GM10847 (cell line): ENCODE data around the gene PCDHGA3.
"Not testable (repeated sequence)": the region's sequence is repeated elsewhere in the genome, so short reads cannot be mapped to it uniquely, and the experiment has no call there.

Experiments
- POLR2A ChIP-seq: IDR thresholded peaks from 2 replicates; pipeline ENCODE4 v1.6.1; 2011; ENCODE audit not compliant: insufficient read length; ENCODE audit errors: extremely low read depth

PCDHGA3 gene

DNA sequence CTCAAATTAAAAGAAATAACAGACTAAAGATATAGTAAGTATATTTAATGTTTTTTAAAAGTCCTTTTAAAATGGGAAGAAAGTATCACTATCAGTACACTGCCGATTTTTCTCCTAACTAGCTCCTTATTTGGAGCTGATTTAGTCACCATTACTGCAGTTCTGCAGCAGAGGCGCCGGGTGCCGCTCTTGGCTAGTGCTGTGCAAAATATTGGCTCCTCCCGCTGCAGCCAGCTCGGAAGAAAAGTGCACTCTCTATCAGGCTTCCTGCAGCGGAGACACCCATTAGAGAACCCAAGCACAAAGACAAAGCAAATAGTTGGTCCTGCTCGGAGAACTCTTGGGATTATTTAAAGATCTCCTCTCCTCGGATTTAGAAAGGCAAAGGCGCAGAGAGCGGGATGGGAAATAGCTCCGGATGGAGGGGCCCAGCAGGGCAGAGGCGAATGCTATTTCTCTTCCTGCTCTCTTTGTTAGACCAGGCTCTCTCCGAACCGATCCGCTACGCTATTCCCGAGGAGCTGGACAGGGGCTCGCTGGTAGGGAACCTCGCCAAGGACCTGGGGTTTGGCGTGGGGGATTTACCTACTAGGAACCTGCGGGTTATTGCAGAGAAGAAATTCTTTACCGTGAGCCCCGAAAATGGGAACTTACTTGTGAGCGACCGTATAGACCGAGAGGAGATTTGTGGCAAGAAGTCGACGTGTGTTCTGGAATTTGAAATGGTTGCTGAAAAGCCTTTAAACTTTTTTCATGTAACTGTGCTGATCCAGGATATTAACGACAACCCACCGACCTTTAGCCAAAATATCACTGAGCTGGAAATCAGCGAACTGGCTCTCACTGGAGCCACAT is 26.6 kb downstream of the PCDHGA3 start, which contains the start of gene PCDHGB3:
TSS of gene PCDHGB3 (plus strand) at position 249 of the 855 bp plus-strand sequence. CDS start at position 402, 153 bp downstream.
- TF ChIP-seq POLR2A = no peak

DNA sequence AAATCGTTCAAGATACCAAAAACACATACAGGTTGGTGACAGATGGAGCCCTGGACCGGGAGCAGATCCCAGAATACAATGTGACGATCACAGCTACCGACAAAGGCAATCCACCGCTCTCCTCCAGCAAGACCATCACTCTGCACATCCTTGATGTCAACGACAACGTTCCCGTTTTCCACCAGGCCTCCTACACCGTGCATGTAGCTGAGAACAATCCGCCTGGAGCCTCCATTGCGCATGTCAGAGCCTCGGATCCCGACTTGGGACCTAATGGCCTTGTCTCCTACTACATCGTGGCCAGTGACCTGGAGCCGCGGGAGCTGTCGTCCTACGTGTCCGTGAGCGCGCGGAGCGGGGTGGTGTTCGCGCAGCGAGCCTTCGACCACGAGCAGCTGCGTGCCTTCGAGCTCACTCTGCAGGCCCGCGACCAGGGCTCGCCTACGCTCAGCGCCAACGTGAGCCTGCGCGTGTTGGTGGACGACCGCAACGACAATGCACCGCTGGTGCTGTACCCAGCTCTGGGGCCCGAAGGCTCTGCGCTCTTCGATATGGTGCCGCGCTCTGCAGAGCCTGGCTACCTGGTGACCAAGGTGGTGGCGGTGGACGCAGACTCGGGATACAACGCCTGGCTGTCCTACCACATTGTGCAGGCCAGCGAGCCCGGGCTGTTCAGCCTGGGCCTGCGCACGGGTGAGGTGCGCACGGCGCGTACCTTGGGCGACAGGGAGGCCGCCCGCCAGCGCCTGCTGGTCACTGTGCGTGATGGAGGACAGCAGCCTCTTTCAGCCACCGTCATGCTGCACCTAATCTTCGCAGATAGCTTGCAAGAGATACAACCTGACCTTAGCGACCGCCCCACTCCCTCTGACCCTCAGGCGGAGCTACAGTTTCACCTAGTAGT is 28.2 kb downstream of the PCDHGA3 start:
- no peak for TF ChIP-seq POLR2A

DNA sequence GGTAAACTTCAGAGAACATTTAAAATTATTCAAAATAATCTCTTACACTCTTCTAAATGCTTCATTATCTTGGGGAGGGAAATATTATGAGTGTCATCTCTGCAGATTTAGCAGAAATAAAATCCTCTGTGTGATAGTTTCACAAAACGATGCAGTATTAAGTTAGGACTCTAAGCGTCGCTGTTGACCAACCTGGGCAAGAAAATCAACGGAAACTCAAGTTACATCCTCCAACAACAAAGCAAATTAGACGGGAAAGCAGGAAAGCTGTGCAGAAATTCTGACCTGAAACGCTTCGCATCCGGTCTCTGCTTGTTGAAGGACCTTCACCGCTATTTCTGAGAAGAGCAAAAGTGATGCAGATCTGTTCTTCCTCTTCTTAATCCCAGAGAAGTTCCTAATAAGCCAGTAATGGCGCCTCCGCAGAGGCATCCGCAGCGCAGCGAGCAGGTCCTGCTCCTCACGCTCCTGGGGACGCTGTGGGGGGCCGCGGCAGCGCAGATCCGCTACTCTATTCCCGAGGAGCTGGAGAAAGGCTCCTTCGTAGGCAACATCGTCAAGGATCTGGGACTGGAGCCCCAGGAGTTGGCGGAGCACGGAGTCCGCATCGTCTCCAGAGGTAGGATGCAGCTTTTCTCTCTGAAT is 30.2 kb downstream of the PCDHGA3 start, which contains the start of gene PCDHGA6:
TSS of gene PCDHGA6 (plus strand) at position 219 of the 645 bp plus-strand sequence. CDS start at position 412, 193 bp downstream.
- TF ChIP-seq POLR2A = no peak

DNA sequence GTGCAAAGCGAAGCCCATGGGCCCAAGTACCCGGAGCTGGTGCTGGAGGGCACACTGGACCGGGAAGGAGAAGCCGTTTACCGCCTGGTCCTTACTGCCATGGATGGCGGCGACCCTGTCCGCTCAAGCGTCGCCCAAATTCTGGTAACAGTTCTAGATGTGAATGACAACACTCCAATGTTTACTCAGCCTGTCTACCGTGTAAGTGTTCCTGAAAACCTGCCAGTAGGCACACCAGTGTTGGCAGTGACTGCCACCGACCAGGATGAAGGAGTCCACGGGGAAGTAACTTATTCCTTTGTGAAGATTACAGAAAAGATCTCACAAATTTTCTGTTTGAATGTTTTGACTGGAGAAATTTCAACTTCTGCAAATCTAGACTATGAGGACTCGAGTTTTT is 31.0 kb downstream of the PCDHGA3 start:
- TF ChIP-seq POLR2A = no peak

DNA sequence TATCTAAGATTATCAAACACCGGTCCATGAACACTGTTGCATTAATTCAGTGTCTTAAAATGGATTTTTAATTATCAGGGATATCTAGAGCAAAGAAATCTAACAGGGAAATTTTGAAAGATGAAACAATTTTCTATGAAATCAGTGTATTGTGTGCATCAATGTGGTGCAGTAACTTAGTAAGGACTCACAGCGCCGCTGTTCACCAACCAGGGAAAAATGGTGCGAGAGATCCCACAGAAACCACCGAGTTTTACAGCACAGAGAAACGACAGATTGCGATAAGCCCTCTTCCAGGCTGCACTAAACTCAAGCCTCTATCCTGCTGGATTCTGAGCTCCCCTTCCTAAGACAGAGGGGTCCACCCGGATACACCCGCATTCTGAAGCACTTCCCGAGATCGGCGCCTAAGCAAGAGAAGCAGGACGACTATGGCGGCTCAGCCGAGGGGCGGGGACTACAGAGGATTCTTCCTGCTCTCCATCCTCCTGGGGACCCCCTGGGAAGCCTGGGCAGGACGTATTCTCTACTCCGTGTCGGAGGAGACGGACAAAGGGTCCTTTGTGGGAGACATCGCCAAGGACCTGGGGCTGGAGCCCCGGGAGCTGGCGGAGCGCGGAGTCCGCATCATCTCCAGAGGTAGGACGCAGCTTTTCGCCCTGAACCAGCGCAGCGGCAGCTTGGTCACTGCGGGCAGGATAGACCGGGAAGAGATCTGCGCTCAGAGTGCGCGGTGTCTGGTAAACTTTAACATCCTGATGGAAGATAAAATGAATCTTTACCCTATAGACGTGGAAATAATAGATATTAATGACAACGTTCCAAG is 39.1 kb downstream of the PCDHGA3 start, which contains the start of gene PCDHGA7:
TSS of gene PCDHGA7 (plus strand) at position 274 of the 826 bp plus-strand sequence. CDS start at position 432, 158 bp downstream.
- no peak for TF ChIP-seq POLR2A

DNA sequence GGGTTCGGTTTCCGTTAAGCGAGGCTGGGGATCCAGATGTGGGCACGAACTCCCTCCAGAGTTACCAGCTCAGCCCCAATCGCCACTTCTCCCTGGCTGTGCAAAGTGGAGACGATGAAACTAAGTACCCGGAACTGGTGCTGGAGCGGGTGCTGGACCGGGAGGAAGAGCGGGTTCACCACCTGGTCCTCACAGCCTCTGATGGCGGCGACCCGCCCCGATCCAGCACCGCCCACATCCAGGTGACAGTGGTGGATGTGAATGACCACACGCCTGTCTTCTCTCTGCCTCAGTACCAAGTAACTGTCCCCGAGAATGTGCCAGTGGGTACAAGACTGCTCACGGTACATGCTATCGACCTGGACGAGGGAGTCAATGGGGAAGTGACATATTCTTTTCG is 39.7 kb downstream of the PCDHGA3 start:
- no peak for TF ChIP-seq POLR2A

DNA sequence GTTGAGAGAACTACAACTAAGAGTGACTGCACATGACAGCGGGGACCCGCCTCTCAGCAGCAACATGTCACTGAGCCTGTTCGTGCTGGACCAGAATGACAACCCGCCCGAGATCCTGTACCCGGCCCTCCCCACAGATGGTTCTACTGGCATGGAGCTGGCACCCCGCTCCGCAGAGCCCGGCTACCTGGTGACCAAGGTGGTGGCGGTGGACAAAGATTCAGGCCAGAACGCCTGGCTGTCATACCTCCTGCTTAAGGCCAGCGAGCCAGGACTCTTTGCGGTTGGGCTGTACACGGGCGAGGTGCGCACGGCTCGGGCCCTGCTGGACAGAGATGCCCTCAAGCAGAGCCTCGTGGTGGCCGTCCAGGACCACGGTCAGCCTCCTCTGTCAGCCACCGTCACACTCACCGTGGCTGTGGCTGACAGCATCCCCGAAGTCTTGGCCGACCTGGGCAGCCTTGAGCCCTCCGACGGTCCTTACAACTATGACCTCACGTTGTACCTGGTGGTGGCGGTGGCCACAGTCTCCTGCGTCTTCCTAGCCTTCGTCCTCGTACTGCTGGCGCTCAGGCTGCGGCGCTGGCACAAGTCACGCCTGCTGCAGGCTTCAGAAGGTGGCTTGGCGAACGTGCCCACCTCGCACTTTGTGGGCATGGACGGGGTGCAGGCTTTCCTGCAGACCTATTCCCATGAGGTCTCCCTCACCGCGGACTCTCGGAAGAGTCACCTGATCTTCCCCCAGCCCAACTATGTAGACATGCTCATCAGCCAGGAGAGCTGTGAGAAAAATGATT is 41.0 kb downstream of the PCDHGA3 start:
- no peak for TF ChIP-seq POLR2A

DNA sequence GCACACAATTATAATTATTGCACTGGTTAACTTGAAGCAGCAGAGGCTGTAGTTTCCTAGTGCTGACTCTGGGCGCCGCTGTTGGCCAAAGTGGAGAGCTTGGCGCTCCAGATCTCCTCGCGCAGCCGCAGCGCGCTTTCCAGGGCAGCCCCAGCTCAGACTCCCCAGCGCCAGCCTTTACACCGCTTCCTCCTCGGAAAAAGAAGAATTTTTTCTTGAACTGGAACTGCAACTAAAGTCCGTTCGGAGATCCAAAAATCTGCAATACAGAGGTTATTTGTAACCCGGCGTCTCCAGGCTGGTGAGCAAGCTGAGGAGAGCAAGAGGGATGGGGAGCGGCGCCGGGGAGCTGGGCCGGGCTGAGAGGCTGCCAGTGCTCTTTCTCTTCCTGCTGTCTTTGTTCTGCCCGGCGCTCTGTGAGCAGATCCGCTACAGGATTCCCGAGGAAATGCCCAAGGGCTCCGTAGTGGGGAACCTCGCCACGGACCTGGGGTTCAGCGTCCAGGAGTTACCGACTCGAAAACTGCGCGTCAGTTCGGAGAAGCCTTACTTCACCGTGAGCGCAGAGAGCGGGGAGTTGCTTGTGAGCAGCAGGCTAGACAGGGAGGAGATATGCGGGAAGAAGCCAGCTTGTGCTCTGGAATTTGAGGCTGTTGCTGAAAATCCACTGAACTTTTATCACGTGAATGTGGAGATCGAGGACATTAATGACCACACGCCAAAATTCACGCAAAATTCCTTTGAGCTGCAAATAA is 44.1 kb downstream of the PCDHGA3 start, which contains the start of gene PCDHGB4:
TSS of gene PCDHGB4 (plus strand) at position 142 of the 755 bp plus-strand sequence. CDS start at position 329, 187 bp downstream.
- not testable (repeated sequence) for TF ChIP-seq POLR2A

DNA sequence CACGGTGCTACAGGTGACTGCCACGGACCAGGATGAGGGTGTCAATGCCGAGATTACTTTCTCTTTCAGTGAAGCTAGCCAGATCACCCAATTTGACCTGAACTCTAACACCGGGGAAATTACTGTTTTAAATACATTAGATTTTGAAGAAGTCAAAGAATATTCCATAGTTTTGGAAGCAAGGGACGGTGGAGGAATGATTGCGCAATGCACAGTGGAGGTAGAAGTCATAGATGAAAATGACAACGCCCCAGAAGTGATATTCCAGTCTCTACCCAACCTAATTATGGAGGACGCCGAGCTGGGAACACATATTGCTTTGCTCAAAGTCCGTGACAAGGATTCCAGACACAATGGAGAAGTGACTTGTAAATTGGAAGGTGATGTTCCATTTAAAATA is 45.0 kb downstream of the PCDHGA3 start:
- no peak for TF ChIP-seq POLR2A

DNA sequence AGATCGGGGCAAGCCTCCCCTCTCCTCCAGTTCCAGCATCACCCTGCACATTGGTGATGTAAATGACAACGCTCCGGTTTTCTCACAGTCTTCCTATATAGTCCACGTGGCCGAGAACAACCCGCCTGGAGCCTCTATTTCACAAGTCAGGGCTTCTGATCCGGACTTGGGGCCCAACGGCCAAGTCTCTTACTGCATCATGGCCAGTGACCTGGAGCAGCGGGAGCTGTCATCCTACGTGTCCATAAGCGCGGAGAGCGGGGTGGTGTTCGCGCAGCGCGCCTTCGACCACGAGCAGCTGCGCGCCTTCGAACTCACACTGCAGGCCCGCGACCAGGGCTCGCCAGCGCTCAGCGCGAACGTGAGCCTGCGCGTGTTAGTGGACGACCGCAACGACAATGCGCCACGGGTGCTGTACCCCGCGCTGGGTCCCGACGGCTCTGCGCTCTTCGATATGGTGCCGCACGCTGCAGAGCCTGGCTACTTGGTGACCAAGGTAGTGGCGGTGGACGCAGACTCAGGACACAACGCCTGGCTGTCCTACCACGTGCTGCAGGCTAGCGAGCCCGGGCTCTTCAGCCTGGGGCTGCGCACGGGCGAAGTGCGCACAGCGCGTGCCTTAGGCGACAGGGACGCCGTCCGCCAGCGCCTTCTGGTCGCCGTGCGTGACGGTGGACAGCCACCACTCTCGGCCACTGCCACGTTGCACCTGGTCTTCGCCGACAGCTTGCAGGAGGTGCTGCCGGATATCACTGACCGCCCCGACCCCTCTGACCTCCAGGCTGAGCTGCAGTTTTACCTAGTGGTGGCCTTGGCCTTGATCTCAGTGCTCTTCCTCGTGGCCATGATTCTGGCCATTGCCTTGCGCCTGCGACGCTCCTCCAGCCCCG is 45.8 kb downstream of the PCDHGA3 start:
- no peak for TF ChIP-seq POLR2A

DNA sequence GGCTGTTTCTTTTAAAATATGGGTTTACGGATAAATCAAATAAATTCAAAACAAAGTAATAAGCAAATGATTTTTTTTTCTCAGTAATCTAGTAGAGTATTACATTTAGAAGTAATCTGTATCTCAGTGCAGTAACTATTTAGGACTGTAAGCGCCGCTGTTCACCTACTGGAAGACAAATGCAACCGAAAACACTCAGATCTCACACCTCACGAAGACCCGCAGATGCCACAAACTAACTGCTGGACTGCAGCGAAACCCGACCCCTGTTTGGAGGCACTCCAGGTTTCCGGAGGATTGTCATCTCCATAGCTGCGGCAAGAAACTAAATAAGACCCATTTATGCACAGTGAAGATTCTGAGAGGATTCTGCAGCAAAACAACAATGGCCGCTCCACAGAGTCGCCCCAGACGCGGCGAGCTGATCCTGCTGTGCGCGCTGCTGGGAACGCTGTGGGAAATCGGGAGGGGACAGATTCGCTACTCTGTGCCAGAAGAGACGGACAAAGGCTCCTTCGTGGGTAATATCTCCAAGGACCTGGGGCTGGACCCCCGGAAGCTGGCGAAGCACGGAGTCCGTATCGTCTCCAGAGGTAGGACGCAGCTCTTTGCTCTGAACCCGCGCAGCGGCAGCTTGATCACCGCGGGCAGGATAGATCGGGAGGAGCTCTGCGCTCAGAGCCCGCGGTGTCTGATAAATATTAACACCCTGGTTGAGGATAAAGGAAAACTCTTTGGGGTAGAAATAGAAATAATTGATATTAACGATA is 49.0 kb downstream of the PCDHGA3 start, which contains the start of gene PCDHGA8:
TSS of gene PCDHGA8 (plus strand) at position 205 of the 770 bp plus-strand sequence. CDS start at position 386, 181 bp downstream.
- no peak for TF ChIP-seq POLR2A
